SK-N-SH (cell line): Measurements from ENCODE around the gene ANKUB1. TPM values are rescaled to one million over a fixed set of nuclear protein-coding genes. Genes with fewer than 3 reads are reported as not detected.

Experiments
- CTCF ChIA-PET: fragments of 300-600, 350-600 bp; formaldehyde crosslinking; extraction: SDS; loops from one replicate; lab custom pipeline; 2021; lab: Yijun Ruan, JAX
- POLR2A ChIA-PET: fragments of 350-600 bp; sonication (Branson Sonifier 250); formaldehyde crosslinking; extraction: SDS; loops from one replicate; lab custom pipeline; 2020; ENCODE audit warnings: antibody characterized with exemption, inconsistent platforms; lab: Yijun Ruan, JAX
- DNase-seq: peaks from one replicate; pipeline ENCODE4 v3.0.0; 2012
- H2AFZ ChIP-seq: fragments of 200-600 bp; sonication (generic); 2 replicates; pipeline ENCODE4 v1.8.1; 2016; ENCODE audit warnings: antibody characterized with exemption, mild to moderate bottlenecking, low read depth
- H3F3A ChIP-seq: fragments of 200-600 bp; sonication (generic); replicated peaks from 2 replicates; pipeline ENCODE3; 2016; ENCODE audit warnings: antibody characterized with exemption, mild to moderate bottlenecking; ENCODE audit not compliant: insufficient read depth
- H3K27ac ChIP-seq, 2 experiments: fragments of 200-500 bp in 1 of 2; fragments of 200-600 bp in 1 of 2; sonication (Bioruptor generic) in 1 of 2; sonication (generic), shearing (Covaris generic) in 1 of 2; 2 replicates each; pipeline versions ENCODE4 v1.5.1 to v1.6.1; 2014 to 2016; ENCODE audit warnings: low read depth in 2 of 2, inconsistent platforms in 1 of 2, low read length in 1 of 2, mild to moderate bottlenecking in 1 of 2, mixed read lengths in 1 of 2
- H3K27me3 ChIP-seq: fragments of 200-600 bp; sonication (generic), shearing (Covaris generic); 2 replicates; pipeline ENCODE4 v1.6.1; 2016; ENCODE audit warnings: mixed run types; ENCODE audit not compliant: insufficient read depth
- H3K36me3 ChIP-seq, 2 experiments: fragments of 200-500 bp in 1 of 2; fragments of 200-600 bp in 1 of 2; sonication (Bioruptor generic) in 1 of 2; sonication (generic) in 1 of 2; replicated peaks in 1 of 2; 2 replicates each; pipeline versions ENCODE3 to v1.5.1; 2014 to 2016; ENCODE audit warnings: low read length in 1 of 2, mild to moderate bottlenecking in 1 of 2; ENCODE audit not compliant: insufficient read depth in 2 of 2, control insufficient read depth in 1 of 2
- H3K4me1 ChIP-seq, 2 experiments: fragments of 200-500 bp in 1 of 2; fragments of 200-600 bp in 1 of 2; sonication (Bioruptor generic) in 1 of 2; sonication (generic), shearing (Covaris generic) in 1 of 2; 2 replicates each; pipeline versions ENCODE4 v1.5.1 to v1.6.1; 2014 to 2016; ENCODE audit warnings: low read depth in 1 of 2, low read length in 1 of 2, mixed run types in 1 of 2; ENCODE audit not compliant: insufficient read depth in 2 of 2, control insufficient read depth in 1 of 2
- H3K4me2 ChIP-seq: fragments of 200-600 bp; sonication (generic), shearing (Covaris generic); 2 replicates; pipeline ENCODE4 v1.6.1; 2017; ENCODE audit warnings: mixed run types
- H3K4me3 ChIP-seq, 2 experiments: fragments of 200-500 bp in 1 of 2; fragments of 200-600 bp in 1 of 2; sonication (Bioruptor generic) in 1 of 2; sonication (generic), shearing (Covaris generic) in 1 of 2; 2 replicates each; pipeline versions ENCODE4 v1.5.1 to v1.8.1; 2014 to 2016; ENCODE audit warnings: low read depth in 2 of 2, inconsistent platforms in 1 of 2, low read length in 1 of 2, mild to moderate bottlenecking in 1 of 2, mixed read lengths in 1 of 2, moderate library complexity in 1 of 2
- H3K79me2 ChIP-seq: fragments of 200-600 bp; sonication (generic); 2 replicates; pipeline ENCODE4 v1.8.1; 2017; ENCODE audit warnings: mild to moderate bottlenecking; ENCODE audit not compliant: insufficient read depth
- H3K9ac ChIP-seq: fragments of 200-600 bp; sonication (generic); 2 replicates; pipeline ENCODE4 v1.6.1; 2017; ENCODE audit warnings: mixed run types
- H3K9me2 ChIP-seq: fragments of 200-600 bp; sonication (generic); 2 replicates; pipeline ENCODE4 v1.6.1; 2017; ENCODE audit warnings: mixed run types
- H3K9me3 ChIP-seq: fragments of 200-600 bp; sonication (generic); 2 replicates; pipeline ENCODE4 v1.6.1; 2017; ENCODE audit warnings: mixed run types, mild to moderate bottlenecking, moderate library complexity
- H4K20me1 ChIP-seq: fragments of 200-600 bp; sonication (generic); 2 replicates; pipeline ENCODE4 v1.6.1; 2017; ENCODE audit warnings: mild to moderate bottlenecking, mixed run types; ENCODE audit not compliant: insufficient read depth
- ELF1 ChIP-seq: IDR thresholded peaks from 2 replicates; pipeline ENCODE4 v1.4.0; 2012
- EP300 ChIP-seq, 2 experiments: IDR thresholded peaks; 2 replicates each; pipeline versions ENCODE4 v1.4.0 to v1.6.1; 2012; ENCODE audit warnings: borderline replicate concordance in 1 of 2, low read depth in 1 of 2, low read length in 1 of 2
- FOSL2 ChIP-seq: IDR thresholded peaks from 2 replicates; pipeline ENCODE4 v1.4.0; 2012; ENCODE audit warnings: low read depth, mild to moderate bottlenecking, moderate library complexity, borderline replicate concordance
- NFIC ChIP-seq: IDR thresholded peaks from 2 replicates; pipeline ENCODE4 v1.4.0; 2012; ENCODE audit warnings: borderline replicate concordance
- RFX5 ChIP-seq: IDR thresholded peaks from 2 replicates; pipeline ENCODE4 v1.6.1; 2012; ENCODE audit warnings: mild to moderate bottlenecking, improper control_type of control experiment, low read length
- TAF1 ChIP-seq: IDR thresholded peaks from 2 replicates; pipeline ENCODE4 v1.6.1; 2012; ENCODE audit warnings: low read depth, mild to moderate bottlenecking, low read length, moderate library complexity, borderline replicate concordance
- YY1 ChIP-seq: IDR thresholded peaks from 2 replicates; pipeline ENCODE4 v1.4.0; 2012; ENCODE audit warnings: low read depth, mild to moderate bottlenecking
- WGBS: methylation state at CpG from one replicate; pipeline ENCODE4 v1.1.6; 2017; ENCODE audit warnings: low lambda C conversion rate; 5-methylcytosine and 5-hydroxymethylcytosine counted together
- polyA plus RNA-seq, 3 experiments: library from polyadenylated mRNA; depleted of rRNA; stranded (reverse); fragments of >200 nt; gene quantifications; 2 replicates each; pipeline ENCODE4 v1.2.3, GENCODE V29; 2012
- TF ChIP-seq, protein P1 (sequence below): fragments of 150-350 bp; IDR thresholded peaks from 2 replicates; pipeline ENCODE4 v1.6.1; 2017; ENCODE audit warnings: antibody characterized with exemption, low read length, low read depth, borderline replicate concordance
- TF ChIP-seq, protein P2 (sequence below): IDR thresholded peaks from 2 replicates; pipeline ENCODE4; 2012
- TF ChIP-seq, protein P3 (sequence below): fragments of 200-600 bp; sonication (generic); IDR thresholded peaks from 2 replicates; pipeline ENCODE4 v1.6.1; 2017; ENCODE audit warnings: antibody characterized with exemption, mild to moderate bottlenecking, moderate library complexity
- TF ChIP-seq, protein P4 (sequence below): fragments of 150-350 bp; IDR thresholded peaks from 2 replicates; pipeline ENCODE4 v1.6.1; 2016; ENCODE audit warnings: mild to moderate bottlenecking, low read depth, low read length
- TF ChIP-seq, protein P5 (sequence below): IDR thresholded peaks from 2 replicates; pipeline ENCODE4 v1.6.1; 2012; ENCODE audit warnings: mild to moderate bottlenecking, low read depth, low read length, moderate library complexity

ANKUB1 gene
- polyA plus RNA-seq, 1 of the 3 experiments (the other 2 are of a cell fraction) = not detected

DNA sequence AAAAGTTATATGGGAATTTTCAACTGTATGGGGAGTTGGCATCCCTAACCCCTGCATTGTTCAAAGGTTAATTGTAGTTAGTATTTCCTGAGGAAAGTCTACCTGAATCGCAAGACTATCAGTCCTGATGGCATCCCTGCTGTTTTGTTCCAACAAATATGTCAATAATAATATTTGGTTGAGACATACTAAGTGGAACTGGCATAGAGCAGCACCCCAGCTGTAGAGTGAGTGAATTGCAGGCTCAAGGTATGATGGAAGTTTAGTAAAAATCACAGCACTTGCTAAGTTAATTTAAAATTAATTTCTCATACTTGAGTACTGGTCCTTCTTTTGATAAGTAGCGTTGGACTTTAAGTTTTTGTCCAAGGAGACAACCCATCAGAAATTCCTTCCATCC is 22.1 kb downstream of the ANKUB1 start:
- no peak overlapping the region for H3K9ac ChIP-seq
- no peak for DNase-seq
- H3K9me2 ChIP-seq = no peaks in the 10 kb centered on the region
- POLR2A ChIA-PET = no interaction called here
- no peaks in the 10 kb centered on the region for H3K79me2 ChIP-seq
- H2AFZ ChIP-seq = no peak overlapping the region
- H3K4me1 ChIP-seq = no peaks in the 10 kb centered on the region
- TF ChIP-seq YY1 = no peak
- TF ChIP-seq RFX5 = no peak
- TF ChIP-seq EP300 (IDR thresholded peaks at IDR 0.05; ENCODE audit: borderline replicate concordance in 1 of 2, low read depth in 1 of 2, low read length in 1 of 2) = no peak
- TF ChIP-seq, protein P1, sequence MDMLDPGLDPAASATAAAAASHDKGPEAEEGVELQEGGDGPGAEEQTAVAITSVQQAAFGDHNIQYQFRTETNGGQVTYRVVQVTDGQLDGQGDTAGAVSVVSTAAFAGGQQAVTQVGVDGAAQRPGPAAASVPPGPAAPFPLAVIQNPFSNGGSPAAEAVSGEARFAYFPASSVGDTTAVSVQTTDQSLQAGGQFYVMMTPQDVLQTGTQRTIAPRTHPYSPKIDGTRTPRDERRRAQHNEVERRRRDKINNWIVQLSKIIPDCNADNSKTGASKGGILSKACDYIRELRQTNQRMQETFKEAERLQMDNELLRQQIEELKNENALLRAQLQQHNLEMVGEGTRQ = no peak
- TF ChIP-seq, all 33 proteins: peak for 0
- no peaks in the 10 kb centered on the region for H3F3A ChIP-seq
- no peak overlapping the region for H3K4me3 ChIP-seq
- no peak overlapping the region for H3K27ac ChIP-seq
- H3K9me3 ChIP-seq = no peaks in the 10 kb centered on the region
- WGBS = 58% methylated on average over 2 of the region's 2 CpGs
- no peaks in the 10 kb centered on the region for H3K36me3 ChIP-seq
- CTCF ChIA-PET = interaction anchor here (1.3 to 5.0 kb wide), 8 partner anchors 9 to 450 kb away, joined by 3 to 29 read pairs (median 8); partner anchors contain the start of gene COMMD2
- no peaks in the 10 kb centered on the region for H3K27me3 ChIP-seq
- no peak overlapping the region for H3K4me2 ChIP-seq
- H4K20me1 ChIP-seq = no peaks in the 10 kb centered on the region

DNA sequence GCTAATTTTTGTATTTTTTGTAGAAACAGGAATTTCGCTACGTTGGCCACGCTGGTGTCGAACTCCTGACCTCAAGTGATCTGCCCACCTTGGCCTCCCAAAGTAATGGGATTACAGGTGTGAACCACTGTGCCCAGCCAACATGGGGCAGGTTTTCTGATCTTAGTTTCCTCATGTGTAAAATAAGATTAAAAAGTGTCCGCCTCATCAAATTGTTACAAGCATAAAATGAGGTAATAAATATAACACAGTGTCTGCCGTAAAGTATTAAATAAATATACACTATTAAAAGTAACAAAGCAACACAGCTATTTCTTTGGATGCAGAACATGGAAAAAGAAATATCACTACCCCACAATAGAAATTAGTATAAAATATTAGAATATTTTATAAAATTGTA is 23.6 kb downstream of the ANKUB1 start:
- Histone ChIP-seq H3K36me3 (no peaks in the 10 kb centered on the region), H3F3A (no peaks in the 10 kb centered on the region), H3K27me3 (no peaks in the 10 kb centered on the region; the same call in 1 of the 2 replicates), H3K4me1 (no peaks in the 10 kb centered on the region), H3K4me2 (no peak overlapping the region), H4K20me1 (no peaks in the 10 kb centered on the region), H2AFZ (no peak overlapping the region)
- TF ChIP-seq, protein P2, sequence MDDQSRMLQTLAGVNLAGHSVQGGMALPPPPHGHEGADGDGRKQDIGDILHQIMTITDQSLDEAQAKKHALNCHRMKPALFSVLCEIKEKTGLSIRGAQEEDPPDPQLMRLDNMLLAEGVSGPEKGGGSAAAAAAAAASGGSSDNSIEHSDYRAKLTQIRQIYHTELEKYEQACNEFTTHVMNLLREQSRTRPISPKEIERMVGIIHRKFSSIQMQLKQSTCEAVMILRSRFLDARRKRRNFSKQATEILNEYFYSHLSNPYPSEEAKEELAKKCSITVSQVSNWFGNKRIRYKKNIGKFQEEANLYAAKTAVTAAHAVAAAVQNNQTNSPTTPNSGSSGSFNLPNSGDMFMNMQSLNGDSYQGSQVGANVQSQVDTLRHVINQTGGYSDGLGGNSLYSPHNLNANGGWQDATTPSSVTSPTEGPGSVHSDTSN = no peak
- TF ChIP-seq ELF1 = no peak
- TF ChIP-seq RFX5 = no peak
- no peak for TF ChIP-seq NFIC
- no peak for TF ChIP-seq FOSL2
- TF ChIP-seq, all 33 proteins: peak for 0
- no peak overlapping the region for H3K27ac ChIP-seq
- DNase-seq = no peak
- POLR2A ChIA-PET = no interaction called here
- no peaks in the 10 kb centered on the region for H3K79me2 ChIP-seq
- no peaks in the 10 kb centered on the region for H3K9me3 ChIP-seq
- no peaks in the 10 kb centered on the region for H3K9me2 ChIP-seq
- H3K9ac ChIP-seq = no peak overlapping the region
- H3K4me3 ChIP-seq = no peak overlapping the region
- CTCF ChIA-PET = interaction anchor here (0.8 to 1.3 kb wide), 3 partner anchors 16 to 39 kb away, joined by 3 to 4 read pairs (median 3); no protein-coding TSS in a partner anchor
- 91% methylated on average over 6 of the region's 6 CpGs for WGBS

DNA sequence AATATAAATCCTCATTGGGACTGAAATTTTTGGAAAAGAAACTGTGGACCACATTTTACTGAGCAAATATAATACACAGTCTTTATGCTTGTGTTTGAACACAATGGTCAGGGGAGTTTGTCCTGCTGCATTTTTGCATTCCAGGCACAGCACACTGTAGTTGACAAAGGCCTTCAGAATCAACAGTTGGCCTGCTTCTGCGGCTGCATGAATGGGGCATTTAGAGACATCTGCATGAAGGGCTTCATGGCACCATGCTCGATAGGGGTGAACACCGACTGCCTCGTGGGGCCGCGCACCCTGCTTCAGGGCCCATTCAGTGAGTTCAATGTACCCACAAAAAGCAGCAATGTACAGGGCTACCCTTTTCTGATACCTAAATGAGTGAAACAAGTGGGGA is 24.6 kb downstream of the ANKUB1 start:
- Histone ChIP-seq H2AFZ (no peak overlapping the region), H3K9ac (no peak overlapping the region), H3K4me3 (no peak overlapping the region), H3K79me2 (no peaks in the 10 kb centered on the region), H3K27ac (no peak overlapping the region), H3K27me3 (no peaks in the 10 kb centered on the region; the same call in 1 of the 2 replicates), H3K9me3 (no peaks in the 10 kb centered on the region), H3K4me1 (no peaks in the 10 kb centered on the region)
- 86% methylated on average over 6 of the region's 6 CpGs for WGBS
- POLR2A ChIA-PET = no interaction called here
- TF ChIP-seq, protein P3, sequence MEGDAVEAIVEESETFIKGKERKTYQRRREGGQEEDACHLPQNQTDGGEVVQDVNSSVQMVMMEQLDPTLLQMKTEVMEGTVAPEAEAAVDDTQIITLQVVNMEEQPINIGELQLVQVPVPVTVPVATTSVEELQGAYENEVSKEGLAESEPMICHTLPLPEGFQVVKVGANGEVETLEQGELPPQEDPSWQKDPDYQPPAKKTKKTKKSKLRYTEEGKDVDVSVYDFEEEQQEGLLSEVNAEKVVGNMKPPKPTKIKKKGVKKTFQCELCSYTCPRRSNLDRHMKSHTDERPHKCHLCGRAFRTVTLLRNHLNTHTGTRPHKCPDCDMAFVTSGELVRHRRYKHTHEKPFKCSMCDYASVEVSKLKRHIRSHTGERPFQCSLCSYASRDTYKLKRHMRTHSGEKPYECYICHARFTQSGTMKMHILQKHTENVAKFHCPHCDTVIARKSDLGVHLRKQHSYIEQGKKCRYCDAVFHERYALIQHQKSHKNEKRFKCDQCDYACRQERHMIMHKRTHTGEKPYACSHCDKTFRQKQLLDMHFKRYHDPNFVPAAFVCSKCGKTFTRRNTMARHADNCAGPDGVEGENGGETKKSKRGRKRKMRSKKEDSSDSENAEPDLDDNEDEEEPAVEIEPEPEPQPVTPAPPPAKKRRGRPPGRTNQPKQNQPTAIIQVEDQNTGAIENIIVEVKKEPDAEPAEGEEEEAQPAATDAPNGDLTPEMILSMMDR = no peak
- TF ChIP-seq, protein P4, sequence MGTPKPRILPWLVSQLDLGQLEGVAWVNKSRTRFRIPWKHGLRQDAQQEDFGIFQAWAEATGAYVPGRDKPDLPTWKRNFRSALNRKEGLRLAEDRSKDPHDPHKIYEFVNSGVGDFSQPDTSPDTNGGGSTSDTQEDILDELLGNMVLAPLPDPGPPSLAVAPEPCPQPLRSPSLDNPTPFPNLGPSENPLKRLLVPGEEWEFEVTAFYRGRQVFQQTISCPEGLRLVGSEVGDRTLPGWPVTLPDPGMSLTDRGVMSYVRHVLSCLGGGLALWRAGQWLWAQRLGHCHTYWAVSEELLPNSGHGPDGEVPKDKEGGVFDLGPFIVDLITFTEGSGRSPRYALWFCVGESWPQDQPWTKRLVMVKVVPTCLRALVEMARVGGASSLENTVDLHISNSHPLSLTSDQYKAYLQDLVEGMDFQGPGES = no peak
- no peak for TF ChIP-seq RFX5
- TF ChIP-seq, protein P5, sequence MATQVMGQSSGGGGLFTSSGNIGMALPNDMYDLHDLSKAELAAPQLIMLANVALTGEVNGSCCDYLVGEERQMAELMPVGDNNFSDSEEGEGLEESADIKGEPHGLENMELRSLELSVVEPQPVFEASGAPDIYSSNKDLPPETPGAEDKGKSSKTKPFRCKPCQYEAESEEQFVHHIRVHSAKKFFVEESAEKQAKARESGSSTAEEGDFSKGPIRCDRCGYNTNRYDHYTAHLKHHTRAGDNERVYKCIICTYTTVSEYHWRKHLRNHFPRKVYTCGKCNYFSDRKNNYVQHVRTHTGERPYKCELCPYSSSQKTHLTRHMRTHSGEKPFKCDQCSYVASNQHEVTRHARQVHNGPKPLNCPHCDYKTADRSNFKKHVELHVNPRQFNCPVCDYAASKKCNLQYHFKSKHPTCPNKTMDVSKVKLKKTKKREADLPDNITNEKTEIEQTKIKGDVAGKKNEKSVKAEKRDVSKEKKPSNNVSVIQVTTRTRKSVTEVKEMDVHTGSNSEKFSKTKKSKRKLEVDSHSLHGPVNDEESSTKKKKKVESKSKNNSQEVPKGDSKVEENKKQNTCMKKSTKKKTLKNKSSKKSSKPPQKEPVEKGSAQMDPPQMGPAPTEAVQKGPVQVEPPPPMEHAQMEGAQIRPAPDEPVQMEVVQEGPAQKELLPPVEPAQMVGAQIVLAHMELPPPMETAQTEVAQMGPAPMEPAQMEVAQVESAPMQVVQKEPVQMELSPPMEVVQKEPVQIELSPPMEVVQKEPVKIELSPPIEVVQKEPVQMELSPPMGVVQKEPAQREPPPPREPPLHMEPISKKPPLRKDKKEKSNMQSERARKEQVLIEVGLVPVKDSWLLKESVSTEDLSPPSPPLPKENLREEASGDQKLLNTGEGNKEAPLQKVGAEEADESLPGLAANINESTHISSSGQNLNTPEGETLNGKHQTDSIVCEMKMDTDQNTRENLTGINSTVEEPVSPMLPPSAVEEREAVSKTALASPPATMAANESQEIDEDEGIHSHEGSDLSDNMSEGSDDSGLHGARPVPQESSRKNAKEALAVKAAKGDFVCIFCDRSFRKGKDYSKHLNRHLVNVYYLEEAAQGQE = no peak
- no peak for TF ChIP-seq TAF1
- TF ChIP-seq, all 33 proteins: peak for 0
- CTCF ChIA-PET = interaction anchor here (1.0 to 4.6 kb wide), 5 partner anchors 7 to 453 kb away, joined by 4 to 31 read pairs (median 9); partner anchors contain the start of gene COMMD2
- Histone ChIP-seq H3F3A (no peaks in the 10 kb centered on the region), H3K36me3 (no peaks in the 10 kb centered on the region), H4K20me1 (no peaks in the 10 kb centered on the region), H3K4me2 (no peak overlapping the region), H3K9me2 (no peaks in the 10 kb centered on the region)
- no peak for DNase-seq
